ENCODE measurements around the gene EVL.

GRCh38 chr14:100123618-100124017 lies 58.4 kb downstream of the EVL start:
- TF ChIP-seq CTCF (IDR thresholded peaks at IDR 0.05) (no peak), POLR2A (IDR thresholded peaks at IDR 0.05) (no peak)
